RKO (cell line): Measurements from ENCODE around the gene CNNM4.
"Not testable (repeated sequence)": the region's sequence is repeated elsewhere in the genome, so short reads cannot be mapped to it uniquely, and the experiment has no call there.

Experiments used
- DNase-seq: peaks from one replicate; pipeline ENCODE4 v3.0.0-alpha.2; 2016; ENCODE audit warnings: low spot score

The CNNM4 gene

GRCh38 chr2:96792772-96793749 lies 32.4 kb downstream of the CNNM4 start:
- no peak for DNase-seq

GRCh38 chr2:96795076-96795475 lies 34.4 kb downstream of the CNNM4 start:
- no peak for DNase-seq

GRCh38 chr2:96796497-96796896 lies 35.8 kb downstream of the CNNM4 start:
- not testable (repeated sequence) for DNase-seq

GRCh38 chr2:96797066-96797625 lies 36.4 kb downstream of the CNNM4 start:
- DNase-seq, result no peak

- no peak for DNase-seq
Observed at GRCh38 chr2:96798733-96799622, 38.3 kb downstream of the CNNM4 start.

GRCh38 chr2:96799623-96799935 lies 38.9 kb downstream of the CNNM4 start:
- DNase-seq, result no peak

GRCh38 chr2:96800061-96801004 lies 39.6 kb downstream of the CNNM4 start:
- DNase-seq, result no peak

- peak; percentile 21 for DNase-seq
Observed at GRCh38 chr2:96801005-96801785, 40.5 kb downstream of the CNNM4 start.

- DNase-seq, result no peak
Observed at GRCh38 chr2:96801786-96802595, 41.3 kb downstream of the CNNM4 start.

GRCh38 chr2:96802721-96803120 lies 42.0 kb downstream of the CNNM4 start:
- no peak for DNase-seq

GRCh38 chr2:96804986-96805385 lies 44.3 kb downstream of the CNNM4 start:
- no peak for DNase-seq

- DNase-seq, result not testable (repeated sequence)
Observed at GRCh38 chr2:96805946-96806345, 45.2 kb downstream of the CNNM4 start.

- DNase-seq, result no peak
Observed at GRCh38 chr2:96806468-96807126, 45.9 kb downstream of the CNNM4 start.

- no peak for DNase-seq
Observed at GRCh38 chr2:96807127-96807471, 46.4 kb downstream of the CNNM4 start.

GRCh38 chr2:96808176-96808837 lies 47.6 kb downstream of the CNNM4 start:
- DNase-seq, result no peak

- no peak for DNase-seq
Observed at GRCh38 chr2:96809216-96809882, 48.6 kb downstream of the CNNM4 start.

GRCh38 chr2:96809951-96810782 lies 49.5 kb downstream of the CNNM4 start:
- DNase-seq, result no peak
